Neural cell (in vitro differentiated cells): ENCODE data around the gene RAD51B. TPM values are rescaled to one million over a fixed set of nuclear protein-coding genes. Genes with fewer than 3 reads are reported as not detected.

Experiments
- H2AFZ ChIP-seq: fragments of 200-600, 300-800 bp; sonication (generic), shearing (Covaris generic); 2 replicates; pipeline ENCODE4 v1.6.0; 2014; ENCODE audit warnings: low read depth, mild to moderate bottlenecking, antibody characterized with exemption, low read length, moderate library complexity
- H3F3A ChIP-seq: fragments of 200-600 bp; shearing (Covaris generic); 2 replicates; pipeline ENCODE4 v1.6.1; 2016; ENCODE audit warnings: mild to moderate bottlenecking, moderate library complexity, mixed read lengths, antibody characterized with exemption, low read length; ENCODE audit not compliant: insufficient read depth, poor library complexity, severe bottlenecking
- H3K27ac ChIP-seq: fragments of 200-600, 300-800 bp; sonication (generic), shearing (Covaris generic); 2 replicates; pipeline ENCODE4 v1.5.1; 2014; ENCODE audit warnings: mild to moderate bottlenecking, low read length, moderate library complexity
- H3K27me3 ChIP-seq: fragments of 300-800, 200-600 bp; sonication (generic), shearing (Covaris generic); 2 replicates; pipeline ENCODE4 v1.6.0; 2014; ENCODE audit warnings: mild to moderate bottlenecking, low read depth, low read length, moderate library complexity; ENCODE audit not compliant: insufficient read depth
- H3K36me3 ChIP-seq: fragments of 300-800, 200-600 bp; sonication (generic), shearing (Covaris generic); 2 replicates; pipeline ENCODE4 v1.5.1; 2014; ENCODE audit warnings: mild to moderate bottlenecking, antibody characterized with exemption, low read length, moderate library complexity; ENCODE audit not compliant: insufficient read depth
- H3K4me2 ChIP-seq: fragments of 300-800, 200-600 bp; sonication (generic), shearing (Covaris generic); 2 replicates; pipeline ENCODE4 v1.6.0; 2014; ENCODE audit warnings: mild to moderate bottlenecking, low read length
- H3K4me3 ChIP-seq: fragments of 300-800, 200-600 bp; sonication (generic), shearing (Covaris generic); 2 replicates; pipeline ENCODE4 v1.5.1; 2014; ENCODE audit warnings: mild to moderate bottlenecking, low read length, moderate library complexity
- H3K79me2 ChIP-seq: fragments of 200-600 bp; shearing (Covaris generic); replicated peaks from 2 replicates; pipeline ENCODE4 v1.6.0; 2014; ENCODE audit warnings: mild to moderate bottlenecking, low read length, moderate library complexity; ENCODE audit not compliant: insufficient read depth
- H3K9ac ChIP-seq: fragments of 300-800, 200-600 bp; sonication (generic), shearing (Covaris generic); 2 replicates; pipeline ENCODE4 v1.6.1; 2016; ENCODE audit warnings: mild to moderate bottlenecking, low read length, mixed read lengths
- H3K9me2 ChIP-seq: fragments of 200-600 bp; shearing (Covaris generic); 2 replicates; pipeline ENCODE4 v1.6.1; 2016; ENCODE audit warnings: mild to moderate bottlenecking, low read length, mixed read lengths; ENCODE audit not compliant: insufficient read depth
- H3K9me3 ChIP-seq: fragments of 200-600, 300-800 bp; sonication (generic), shearing (Covaris generic); 2 replicates; pipeline ENCODE4 v1.6.1; 2016; ENCODE audit warnings: mild to moderate bottlenecking, mixed run types, low read length, moderate library complexity, mixed read lengths
- H4K20me1 ChIP-seq: fragments of 200-600 bp; shearing (Covaris generic); 2 replicates; pipeline ENCODE4 v1.6.1; 2016; ENCODE audit warnings: mild to moderate bottlenecking, mixed run types; ENCODE audit not compliant: insufficient read depth
- EP300 ChIP-seq: fragments of 450-650 bp; conservative IDR thresholded peaks from 2 replicates; pipeline ENCODE4 v1.6.1; 2014; ENCODE audit warnings: antibody characterized with exemption, mild to moderate bottlenecking, moderate library complexity; ENCODE audit not compliant: poor library complexity, severe bottlenecking
- EZH2 ChIP-seq: fragments of 200-600, 300-800 bp; shearing (Covaris generic), sonication (generic); IDR thresholded peaks from 2 replicates; pipeline ENCODE4 v1.6.1; 2014; ENCODE audit warnings: antibody characterized with exemption, low read length, borderline replicate concordance, mild to moderate bottlenecking; ENCODE audit not compliant: insufficient read depth, poor library complexity, severe bottlenecking
- MXI1 ChIP-seq: fragments of 450-650 bp; conservative IDR thresholded peaks from 2 replicates; pipeline ENCODE4 v1.6.1; 2014; ENCODE audit warnings: antibody characterized with exemption, mild to moderate bottlenecking; ENCODE audit not compliant: poor library complexity, severe bottlenecking
- POLR2AphosphoS5 ChIP-seq: IDR thresholded peaks from 2 replicates; pipeline ENCODE4 v1.6.1; 2012
- RAD21 ChIP-seq: fragments of 450-650 bp; conservative IDR thresholded peaks from 2 replicates; pipeline ENCODE4 v1.6.1; 2014; ENCODE audit warnings: antibody characterized with exemption, mild to moderate bottlenecking, moderate library complexity
- SMC3 ChIP-seq: fragments of 450-650 bp; conservative IDR thresholded peaks from 2 replicates; pipeline ENCODE4 v1.6.1; 2014; ENCODE audit warnings: antibody characterized with exemption, mild to moderate bottlenecking, moderate library complexity; ENCODE audit not compliant: poor library complexity
- TAF1 ChIP-seq: IDR thresholded peaks from 2 replicates; pipeline ENCODE4 v1.6.1; 2012; ENCODE audit warnings: low read depth
- polyA plus RNA-seq: library from polyadenylated mRNA; depleted of rRNA; stranded (reverse); fragments of >200 nt; gene quantifications from 2 replicates; pipeline ENCODE4 v1.2.3, GENCODE V29; 2014
- TF ChIP-seq, protein P1 (sequence below): fragments of 450-650 bp; IDR thresholded peaks from 2 replicates; pipeline ENCODE4 v1.5.1; 2014; ENCODE audit warnings: antibody characterized with exemption, mild to moderate bottlenecking, moderate library complexity; ENCODE audit not compliant: poor library complexity, severe bottlenecking
- TF ChIP-seq, protein P2 (sequence below): IDR thresholded peaks from 2 replicates; pipeline ENCODE4 v1.6.1; 2012; ENCODE audit warnings: borderline replicate concordance

The RAD51B gene
- polyA plus RNA-seq, 1 donor from 2014 or later = 3.1 TPM

DNA sequence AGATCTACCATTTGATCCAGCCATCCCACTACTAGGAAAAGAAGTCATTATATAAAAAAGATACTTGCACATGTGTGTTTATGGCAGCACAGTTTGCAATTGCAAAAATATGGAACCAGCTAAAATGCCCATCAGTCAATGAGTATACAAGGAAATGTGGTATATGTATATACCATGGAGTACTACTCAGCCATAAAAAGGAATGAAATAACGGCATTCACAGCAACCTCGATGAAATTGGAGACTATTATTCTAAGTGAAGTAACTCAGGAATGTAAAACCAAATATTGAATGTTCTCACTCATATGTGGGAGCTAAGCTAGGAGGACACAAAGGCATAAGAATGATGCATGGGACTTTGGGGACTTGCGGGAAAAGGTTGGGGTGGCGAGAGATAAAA, 402.6 kb downstream of the RAD51B start:
- H3K27ac ChIP-seq = no peak overlapping the region
- no peaks in the 10 kb centered on the region for H3K9me2 ChIP-seq
- H3K9me3 ChIP-seq = no peaks in the 10 kb centered on the region
- no peak overlapping the region for H2AFZ ChIP-seq
- H3K36me3 ChIP-seq = no peaks in the 10 kb centered on the region
- H3K9ac ChIP-seq = no peak overlapping the region
- no peaks in the 10 kb centered on the region for H3F3A ChIP-seq
- H3K27me3 ChIP-seq = no peaks in the 10 kb centered on the region
- TF ChIP-seq EZH2 (no peak), SMC3 (no peak), POLR2AphosphoS5 (no peak), MXI1 (no peak), RAD21 (no peak), EP300 (no peak)
- TF ChIP-seq, protein P1, sequence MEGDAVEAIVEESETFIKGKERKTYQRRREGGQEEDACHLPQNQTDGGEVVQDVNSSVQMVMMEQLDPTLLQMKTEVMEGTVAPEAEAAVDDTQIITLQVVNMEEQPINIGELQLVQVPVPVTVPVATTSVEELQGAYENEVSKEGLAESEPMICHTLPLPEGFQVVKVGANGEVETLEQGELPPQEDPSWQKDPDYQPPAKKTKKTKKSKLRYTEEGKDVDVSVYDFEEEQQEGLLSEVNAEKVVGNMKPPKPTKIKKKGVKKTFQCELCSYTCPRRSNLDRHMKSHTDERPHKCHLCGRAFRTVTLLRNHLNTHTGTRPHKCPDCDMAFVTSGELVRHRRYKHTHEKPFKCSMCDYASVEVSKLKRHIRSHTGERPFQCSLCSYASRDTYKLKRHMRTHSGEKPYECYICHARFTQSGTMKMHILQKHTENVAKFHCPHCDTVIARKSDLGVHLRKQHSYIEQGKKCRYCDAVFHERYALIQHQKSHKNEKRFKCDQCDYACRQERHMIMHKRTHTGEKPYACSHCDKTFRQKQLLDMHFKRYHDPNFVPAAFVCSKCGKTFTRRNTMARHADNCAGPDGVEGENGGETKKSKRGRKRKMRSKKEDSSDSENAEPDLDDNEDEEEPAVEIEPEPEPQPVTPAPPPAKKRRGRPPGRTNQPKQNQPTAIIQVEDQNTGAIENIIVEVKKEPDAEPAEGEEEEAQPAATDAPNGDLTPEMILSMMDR = no peak
- H3K4me3 ChIP-seq = no peak overlapping the region
- H3K79me2 ChIP-seq = no peaks in the 10 kb centered on the region
- H4K20me1 ChIP-seq = no peaks in the 10 kb centered on the region
- no peak overlapping the region for H3K4me2 ChIP-seq

GRCh38 chr14:68222726-68223125, 403.1 kb downstream of the RAD51B start:
- Histone ChIP-seq H3K9me2 (no peaks in the 10 kb centered on the region), H3K4me2 (no peak overlapping the region), H3K4me3 (no peak overlapping the region), H3K27ac (no peak overlapping the region), H3K79me2 (no peaks in the 10 kb centered on the region), H3K36me3 (no peaks in the 10 kb centered on the region), H3K27me3 (no peaks in the 10 kb centered on the region), H2AFZ (no peak overlapping the region), H3F3A (no peaks in the 10 kb centered on the region), H3K9me3 (no peaks in the 10 kb centered on the region), H4K20me1 (no peaks in the 10 kb centered on the region), H3K9ac (no peak overlapping the region)
- TF ChIP-seq EP300 (no peak), POLR2AphosphoS5 (no peak), EZH2 (no peak), TAF1 (no peak), RAD21 (no peak), SMC3 (no peak), MXI1 (no peak)
- TF ChIP-seq, protein P2, sequence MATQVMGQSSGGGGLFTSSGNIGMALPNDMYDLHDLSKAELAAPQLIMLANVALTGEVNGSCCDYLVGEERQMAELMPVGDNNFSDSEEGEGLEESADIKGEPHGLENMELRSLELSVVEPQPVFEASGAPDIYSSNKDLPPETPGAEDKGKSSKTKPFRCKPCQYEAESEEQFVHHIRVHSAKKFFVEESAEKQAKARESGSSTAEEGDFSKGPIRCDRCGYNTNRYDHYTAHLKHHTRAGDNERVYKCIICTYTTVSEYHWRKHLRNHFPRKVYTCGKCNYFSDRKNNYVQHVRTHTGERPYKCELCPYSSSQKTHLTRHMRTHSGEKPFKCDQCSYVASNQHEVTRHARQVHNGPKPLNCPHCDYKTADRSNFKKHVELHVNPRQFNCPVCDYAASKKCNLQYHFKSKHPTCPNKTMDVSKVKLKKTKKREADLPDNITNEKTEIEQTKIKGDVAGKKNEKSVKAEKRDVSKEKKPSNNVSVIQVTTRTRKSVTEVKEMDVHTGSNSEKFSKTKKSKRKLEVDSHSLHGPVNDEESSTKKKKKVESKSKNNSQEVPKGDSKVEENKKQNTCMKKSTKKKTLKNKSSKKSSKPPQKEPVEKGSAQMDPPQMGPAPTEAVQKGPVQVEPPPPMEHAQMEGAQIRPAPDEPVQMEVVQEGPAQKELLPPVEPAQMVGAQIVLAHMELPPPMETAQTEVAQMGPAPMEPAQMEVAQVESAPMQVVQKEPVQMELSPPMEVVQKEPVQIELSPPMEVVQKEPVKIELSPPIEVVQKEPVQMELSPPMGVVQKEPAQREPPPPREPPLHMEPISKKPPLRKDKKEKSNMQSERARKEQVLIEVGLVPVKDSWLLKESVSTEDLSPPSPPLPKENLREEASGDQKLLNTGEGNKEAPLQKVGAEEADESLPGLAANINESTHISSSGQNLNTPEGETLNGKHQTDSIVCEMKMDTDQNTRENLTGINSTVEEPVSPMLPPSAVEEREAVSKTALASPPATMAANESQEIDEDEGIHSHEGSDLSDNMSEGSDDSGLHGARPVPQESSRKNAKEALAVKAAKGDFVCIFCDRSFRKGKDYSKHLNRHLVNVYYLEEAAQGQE = no peak
- TF ChIP-seq, protein P1 = no peak
